Right ventricle myocardium superior (tissue), 1 donor: Measurements from ENCODE around the gene ESRRB. TPM values are rescaled to one million over a fixed set of nuclear protein-coding genes. Genes with fewer than 3 reads are reported as not detected.

ENCODE experiments used
- ATAC-seq: fragments of 200-7000 bp; cut with Tn5 transposase; one replicate; pipeline ENCODE4 v1.9.1; 2020; ENCODE audit warnings: mild to moderate bottlenecking; ENCODE audit not compliant: poor library complexity
- DNase-seq: peaks from one replicate; pipeline ENCODE4 v3.0.0-alpha.2; 2020
- intact Hi-C: fragments of 100-400 bp; cut with DNase I; formaldehyde crosslinking; loops from one replicate; pipeline ENCODE4 v1.11.2; 2022
- total RNA-seq: library from RNA; stranded (reverse); fragmentation: NEBNext Ultra II Directional; extraction: Animal tissue kit (Norgen Biotek cat#: 25700); gene quantifications from one replicate; pipeline ENCODE4 v1.2.1, GENCODE V29; 2021
- donor health status: DM: no; HTN: yes; CAD: no; lungs with severe emphysema.

ESRRB gene
- total RNA-seq, 1 donor from 2014 or later: 2.2 TPM

GRCh38 chr14:76391981-76392690, 16.2 kb downstream of the ESRRB start:
- intact Hi-C loops: no loop called here
- DNase-seq (no peak), ATAC-seq (no peak)

- intact Hi-C loops: no loop called here
- DNase-seq (no peak), ATAC-seq (no peak)
Observed at GRCh38 chr14:76394569-76394968, 18.6 kb downstream of the ESRRB start.

GRCh38 chr14:76395161-76395560, 19.2 kb downstream of the ESRRB start:
- intact Hi-C loops: no loop called here
- no peak for ATAC-seq
- DNase-seq: no peak

- ATAC-seq (no peak), DNase-seq (no peak)
- intact Hi-C loops: no loop called here
Observed at GRCh38 chr14:76396714-76397187, 20.8 kb downstream of the ESRRB start.

DNA sequence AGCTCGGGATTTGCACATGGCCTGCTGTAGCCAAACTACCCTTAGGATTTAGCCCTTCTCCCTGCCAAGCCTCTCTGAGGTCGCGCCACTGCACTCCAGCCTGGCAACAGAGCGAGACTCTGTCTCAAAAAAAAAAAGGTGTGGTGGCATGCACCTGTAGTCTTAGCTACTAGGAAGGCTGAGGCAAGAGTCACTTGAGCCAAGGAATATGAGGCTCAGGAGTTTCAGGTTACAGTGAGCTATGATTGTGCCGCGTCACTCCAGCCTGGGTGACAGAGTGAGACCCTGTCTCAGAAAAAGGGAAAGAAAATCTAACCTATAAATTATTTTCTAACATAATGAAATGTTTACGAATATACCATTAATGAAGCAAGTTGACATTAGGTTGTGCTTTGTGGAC, 29.7 kb downstream of the ESRRB start:
- intact Hi-C loops: no loop called here
- ATAC-seq (no peak), DNase-seq (no peak)

GRCh38 chr14:76407449-76408150, 31.7 kb downstream of the ESRRB start:
- ATAC-seq: no peak
- intact Hi-C loops: no loop called here
- no peak for DNase-seq

GRCh38 chr14:76408877-76409276, 32.9 kb downstream of the ESRRB start:
- DNase-seq (no peak), ATAC-seq (no peak)
- intact Hi-C loops: no loop called here

- intact Hi-C loops: no loop called here
- no peak for ATAC-seq
- no peak for DNase-seq
Observed at GRCh38 chr14:76412501-76412900, 36.6 kb downstream of the ESRRB start.

DNA sequence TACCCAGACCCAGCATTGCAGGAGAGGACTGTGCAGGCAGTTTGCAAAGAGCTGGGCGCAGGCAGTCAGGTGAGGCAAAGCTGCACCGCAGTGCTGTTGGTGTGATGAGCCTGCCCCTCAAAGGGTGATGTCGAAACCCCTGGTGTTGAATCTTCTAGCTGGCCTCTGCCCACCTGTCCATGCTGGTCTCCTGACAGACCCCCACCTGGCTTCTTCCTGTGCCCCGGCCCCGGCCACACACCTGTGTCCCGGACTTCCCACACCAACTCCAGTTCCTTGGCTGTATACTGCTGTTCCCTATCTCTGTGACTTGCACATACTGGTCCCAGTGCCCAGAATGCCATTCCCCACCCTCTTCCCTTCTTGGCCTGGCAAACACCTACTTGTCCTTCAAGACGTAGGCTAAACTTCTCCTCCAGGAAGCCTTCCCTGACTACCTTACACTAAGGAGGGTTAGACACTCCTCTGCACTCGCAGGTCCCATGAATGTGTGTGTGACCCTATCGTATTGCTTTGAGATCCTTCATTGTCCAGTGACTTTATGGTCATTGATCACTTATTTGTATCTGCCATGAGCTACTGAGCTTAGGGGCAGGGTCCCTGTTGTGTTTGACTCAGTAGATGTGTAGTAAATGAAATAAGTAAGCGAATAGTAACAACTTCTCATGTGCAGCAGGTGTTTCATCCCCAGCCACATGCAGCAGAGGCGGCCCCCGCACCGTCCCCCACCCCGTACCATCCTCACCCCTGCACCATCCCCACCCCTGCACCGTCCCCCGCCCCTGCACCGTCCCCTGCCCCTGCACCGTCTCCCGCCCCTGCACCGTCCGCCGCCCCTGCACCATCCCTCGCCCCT, 37.4 kb downstream of the ESRRB start:
- DNase-seq (no peak), ATAC-seq (no peak)
- intact Hi-C loops: no loop called here

GRCh38 chr14:76413962-76414600, 38.1 kb downstream of the ESRRB start:
- intact Hi-C loops: no loop called here
- ATAC-seq (no peak), DNase-seq (no peak)

DNA sequence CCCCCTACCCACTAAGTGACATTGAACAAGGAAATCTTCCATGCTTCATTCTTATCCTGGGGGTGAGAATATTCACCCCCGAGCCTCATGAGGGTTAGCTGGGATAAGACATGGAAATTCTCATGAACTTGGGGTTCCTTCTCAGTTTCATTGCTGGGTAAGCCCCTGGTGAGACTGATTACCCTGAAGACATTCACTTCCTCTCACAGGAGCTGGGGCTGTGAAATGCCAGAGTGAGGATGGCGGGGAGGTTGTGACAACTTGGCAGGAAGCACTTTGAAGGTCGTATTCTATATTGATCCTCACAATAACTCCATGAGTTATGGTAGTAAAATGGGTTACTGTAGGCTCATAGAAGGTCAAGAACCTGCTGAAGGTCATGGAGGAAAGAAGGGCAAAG, 43.5 kb downstream of the ESRRB start:
- no peak for ATAC-seq
- intact Hi-C loops: no loop called here
- no peak for DNase-seq

- ATAC-seq: no peak
- no peak for DNase-seq
- intact Hi-C loops: no loop called here
Observed at GRCh38 chr14:76420827-76421226, 44.9 kb downstream of the ESRRB start.

GRCh38 chr14:76421662-76422061, 45.7 kb downstream of the ESRRB start:
- intact Hi-C loops: no loop called here
- DNase-seq: no peak
- no peak for ATAC-seq

DNA sequence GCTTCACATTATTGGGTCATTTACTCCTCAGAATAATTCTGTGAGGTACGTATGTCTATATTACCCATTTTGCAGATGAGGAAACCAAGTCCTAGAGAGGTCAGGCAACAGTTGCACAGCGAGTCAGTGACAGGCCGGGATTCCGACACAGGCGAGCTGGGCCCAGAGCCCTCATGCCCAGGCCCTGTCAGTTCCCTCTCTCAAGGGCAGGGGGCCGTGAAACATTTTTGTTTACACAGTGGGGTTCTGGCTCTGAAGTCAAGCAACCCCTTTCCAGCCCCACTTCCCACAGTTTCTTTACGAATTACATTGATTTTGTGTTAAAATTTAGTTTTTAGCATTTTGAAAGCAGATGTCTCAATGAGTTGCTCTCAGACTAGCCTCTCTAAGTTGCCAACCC, 46.7 kb downstream of the ESRRB start:
- no peak for ATAC-seq
- intact Hi-C loops: no loop called here
- no peak for DNase-seq

GRCh38 chr14:76423534-76423933, 47.6 kb downstream of the ESRRB start:
- intact Hi-C loops: no loop called here
- DNase-seq: no peak
- no peak for ATAC-seq

DNA sequence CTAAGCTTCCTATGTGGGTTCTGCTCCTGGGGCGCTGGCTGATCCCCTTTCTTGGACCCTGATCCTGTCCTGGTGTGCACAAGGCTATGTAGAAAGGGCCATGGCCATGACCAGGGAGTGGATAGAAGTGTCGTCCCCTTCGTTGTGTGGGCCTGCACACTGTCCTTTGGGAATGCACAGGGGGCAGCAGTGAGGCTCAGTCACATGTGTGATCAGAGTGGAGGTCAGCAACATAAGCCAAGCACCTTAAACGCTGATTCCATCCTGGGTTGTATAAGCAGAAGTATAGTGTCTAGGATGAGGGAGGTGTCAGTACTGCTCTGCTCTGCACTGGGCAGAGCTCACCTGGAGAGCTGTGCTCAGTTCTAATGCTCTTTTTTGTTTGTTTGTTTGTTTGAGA, 48.4 kb downstream of the ESRRB start:
- no peak for ATAC-seq
- intact Hi-C loops: no loop called here

DNA sequence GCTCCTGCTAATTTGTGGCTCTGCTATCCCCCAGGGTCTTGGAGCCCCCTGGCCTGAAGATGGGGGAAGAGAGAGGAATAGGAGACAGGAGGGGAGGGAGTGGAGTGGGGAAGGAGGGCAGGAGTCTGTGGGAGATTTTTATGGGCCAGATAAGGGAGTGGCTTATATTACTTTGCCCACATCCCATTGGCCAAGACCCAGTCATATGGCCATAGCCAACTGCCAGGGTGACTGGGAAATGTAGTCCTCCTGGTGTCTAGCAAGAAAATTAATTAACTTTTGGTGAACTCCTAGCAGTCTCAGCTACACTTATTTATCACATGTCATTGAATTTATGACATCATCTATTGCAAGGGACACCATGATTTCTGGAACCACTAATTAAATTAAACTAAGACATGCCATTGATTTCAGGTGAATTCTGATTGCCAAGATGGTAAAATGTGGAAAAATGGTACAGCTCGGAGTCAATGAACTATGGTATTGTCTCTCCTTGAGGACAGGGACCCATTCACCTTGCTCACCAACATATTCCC, 50.3 kb downstream of the ESRRB start:
- intact Hi-C loops: no loop called here

More for the DNA sequence above, 48.4 kb downstream of the ESRRB start:
- no peak for DNase-seq

GRCh38 chr14:76428611-76429010, 52.7 kb downstream of the ESRRB start:
- DNase-seq (no peak), ATAC-seq (no peak)
- intact Hi-C loops: no loop called here

More for the DNA sequence above, 50.3 kb downstream of the ESRRB start:
- ATAC-seq (no peak), DNase-seq (no peak)

- no peak for DNase-seq
- no peak for ATAC-seq
- intact Hi-C loops: no loop called here
Observed at GRCh38 chr14:76430017-76430416, 54.1 kb downstream of the ESRRB start.
